AG04449 (cell line): ENCODE data around the gene KRTAP10-9.

Experiments
- CTCF ChIA-PET: fragments of 350-600 bp; formaldehyde crosslinking; extraction: SDS; loops from one replicate; lab custom pipeline; 2021; ENCODE audit warnings: antibody characterized with exemption; lab: Yijun Ruan, JAX
- POLR2A ChIA-PET: fragments of 400-600, 350-600 bp; formaldehyde crosslinking; extraction: SDS; loops from one replicate; lab custom pipeline; 2020; ENCODE audit warnings: antibody characterized with exemption, inconsistent platforms; lab: Yijun Ruan, JAX
- DNase-seq: peaks from one replicate; pipeline ENCODE4 v3.0.0-alpha.2; 2010; ENCODE audit warnings: low read depth, low spot score
- H3K4me3 ChIP-seq: 2 replicates; pipeline ENCODE4 v1.5.1; 2011; ENCODE audit warnings: low read depth, mild to moderate bottlenecking, control low read depth, low read length
- TF ChIP-seq, protein P1 (sequence below): IDR thresholded peaks from one replicate; pipeline ENCODE4 v1.5.1; 2011; ENCODE audit warnings: mild to moderate bottlenecking, moderate library complexity, low read length, control low read depth, inconsistent platforms; ENCODE audit not compliant: insufficient read depth; ENCODE audit errors: missing control alignments

Gene KRTAP10-9

GRCh38 chr21:44615466-44615865 lies 11.4 kb upstream of the KRTAP10-9 start:
- ChIA-PET POLR2A (no interaction called here), CTCF (interaction anchor here (1.3 kb wide), 1 partner anchor 178 kb away, joined by 3 read pairs; no protein-coding TSS in a partner anchor)
- DNase-seq: no peak
- no peak overlapping the region for H3K4me3 ChIP-seq
- TF ChIP-seq, protein P1, sequence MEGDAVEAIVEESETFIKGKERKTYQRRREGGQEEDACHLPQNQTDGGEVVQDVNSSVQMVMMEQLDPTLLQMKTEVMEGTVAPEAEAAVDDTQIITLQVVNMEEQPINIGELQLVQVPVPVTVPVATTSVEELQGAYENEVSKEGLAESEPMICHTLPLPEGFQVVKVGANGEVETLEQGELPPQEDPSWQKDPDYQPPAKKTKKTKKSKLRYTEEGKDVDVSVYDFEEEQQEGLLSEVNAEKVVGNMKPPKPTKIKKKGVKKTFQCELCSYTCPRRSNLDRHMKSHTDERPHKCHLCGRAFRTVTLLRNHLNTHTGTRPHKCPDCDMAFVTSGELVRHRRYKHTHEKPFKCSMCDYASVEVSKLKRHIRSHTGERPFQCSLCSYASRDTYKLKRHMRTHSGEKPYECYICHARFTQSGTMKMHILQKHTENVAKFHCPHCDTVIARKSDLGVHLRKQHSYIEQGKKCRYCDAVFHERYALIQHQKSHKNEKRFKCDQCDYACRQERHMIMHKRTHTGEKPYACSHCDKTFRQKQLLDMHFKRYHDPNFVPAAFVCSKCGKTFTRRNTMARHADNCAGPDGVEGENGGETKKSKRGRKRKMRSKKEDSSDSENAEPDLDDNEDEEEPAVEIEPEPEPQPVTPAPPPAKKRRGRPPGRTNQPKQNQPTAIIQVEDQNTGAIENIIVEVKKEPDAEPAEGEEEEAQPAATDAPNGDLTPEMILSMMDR: no peak

GRCh38 chr21:44615911-44616590 lies 10.8 kb upstream of the KRTAP10-9 start:
- POLR2A ChIA-PET: no interaction called here
- TF ChIP-seq, protein P1: no peak
- no peak for DNase-seq
- CTCF ChIA-PET: no interaction called here
- H3K4me3 ChIP-seq: no peak overlapping the region

GRCh38 chr21:44616591-44616926 lies 10.3 kb upstream of the KRTAP10-9 start:
- CTCF ChIA-PET: no interaction called here
- DNase-seq: no peak
- POLR2A ChIA-PET: no interaction called here
- TF ChIP-seq, protein P1: no peak
- no peak overlapping the region for H3K4me3 ChIP-seq

DNA sequence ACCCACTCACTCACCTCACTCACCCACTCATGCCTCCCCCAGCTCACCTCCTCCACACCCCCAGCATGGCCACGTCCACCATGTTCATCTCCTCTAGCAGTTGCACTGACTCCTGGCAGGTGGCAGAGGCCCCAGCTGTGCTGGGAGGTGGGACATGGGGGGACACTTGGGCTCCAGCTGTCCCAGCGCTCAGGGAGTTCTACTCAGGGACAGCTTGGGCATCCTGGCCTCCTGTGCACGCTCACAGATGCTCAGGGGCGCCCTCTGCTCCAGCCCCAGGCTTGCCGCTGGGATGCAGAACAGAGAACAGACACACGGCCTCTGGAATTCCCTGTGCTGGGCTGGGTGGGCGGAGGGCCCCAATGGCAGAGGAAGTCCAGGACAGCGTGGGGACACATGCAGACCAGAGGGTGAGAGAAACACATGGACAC lies 9.8 kb upstream of the KRTAP10-9 start:
- no peak overlapping the region for H3K4me3 ChIP-seq
- POLR2A ChIA-PET: no interaction called here
- CTCF ChIA-PET: no interaction called here
- TF ChIP-seq, protein P1: no peak
- no peak for DNase-seq

GRCh38 chr21:44618504-44618903 lies 8.4 kb upstream of the KRTAP10-9 start:
- CTCF ChIA-PET: interaction anchor here (1.1 to 1.9 kb wide), 2 partner anchors 124 to 175 kb away, joined by 4 to 8 read pairs; no protein-coding TSS in a partner anchor
- no peak overlapping the region for H3K4me3 ChIP-seq

GRCh38 chr21:44618909-44619308 lies 8.0 kb upstream of the KRTAP10-9 start:
- no peak overlapping the region for H3K4me3 ChIP-seq
- ChIA-PET CTCF (interaction anchor here (1.1 to 1.9 kb wide), 2 partner anchors 124 to 175 kb away, joined by 4 to 8 read pairs; no protein-coding TSS in a partner anchor), POLR2A (no interaction called here)
- TF ChIP-seq, protein P1: no peak
- DNase-seq: no peak

More at GRCh38 chr21:44618504-44618903, 8.4 kb upstream of the KRTAP10-9 start:
- TF ChIP-seq, protein P1: no peak
- POLR2A ChIA-PET: no interaction called here
- DNase-seq: no peak
